Kasumi-1 (cell line): ENCODE results near the gene GPR148.

Experiments used
- DNase-seq, 2 experiments: peaks; one replicate each; lab custom pipeline; 2025; lab: John Stamatoyannopoulos, UW

Gene GPR148

DNA sequence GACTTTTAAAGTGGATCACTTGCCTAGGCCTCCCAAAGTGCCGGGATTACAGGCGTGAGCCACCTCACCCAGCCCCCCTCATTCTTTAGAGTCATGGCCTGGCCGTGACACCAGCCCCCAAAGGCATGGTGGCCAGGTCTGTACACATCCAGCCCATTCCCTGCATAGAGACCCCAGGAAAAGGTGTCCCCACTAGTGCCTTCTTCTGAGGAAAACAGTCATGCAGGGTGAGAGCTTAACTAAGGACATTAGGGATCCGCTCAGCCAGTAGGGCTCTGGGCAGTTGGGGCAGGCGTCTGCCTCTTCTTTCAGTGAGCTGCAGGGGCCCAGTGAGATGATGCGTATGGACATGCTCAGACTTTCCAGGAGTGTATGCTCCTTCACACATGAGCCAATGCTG is 20.8 kb downstream of the GPR148 start:
- no peak for DNase-seq

GRCh38 chr2:130754811-130755210 is 25.9 kb downstream of the GPR148 start:
- DNase-seq = no peak

DNA sequence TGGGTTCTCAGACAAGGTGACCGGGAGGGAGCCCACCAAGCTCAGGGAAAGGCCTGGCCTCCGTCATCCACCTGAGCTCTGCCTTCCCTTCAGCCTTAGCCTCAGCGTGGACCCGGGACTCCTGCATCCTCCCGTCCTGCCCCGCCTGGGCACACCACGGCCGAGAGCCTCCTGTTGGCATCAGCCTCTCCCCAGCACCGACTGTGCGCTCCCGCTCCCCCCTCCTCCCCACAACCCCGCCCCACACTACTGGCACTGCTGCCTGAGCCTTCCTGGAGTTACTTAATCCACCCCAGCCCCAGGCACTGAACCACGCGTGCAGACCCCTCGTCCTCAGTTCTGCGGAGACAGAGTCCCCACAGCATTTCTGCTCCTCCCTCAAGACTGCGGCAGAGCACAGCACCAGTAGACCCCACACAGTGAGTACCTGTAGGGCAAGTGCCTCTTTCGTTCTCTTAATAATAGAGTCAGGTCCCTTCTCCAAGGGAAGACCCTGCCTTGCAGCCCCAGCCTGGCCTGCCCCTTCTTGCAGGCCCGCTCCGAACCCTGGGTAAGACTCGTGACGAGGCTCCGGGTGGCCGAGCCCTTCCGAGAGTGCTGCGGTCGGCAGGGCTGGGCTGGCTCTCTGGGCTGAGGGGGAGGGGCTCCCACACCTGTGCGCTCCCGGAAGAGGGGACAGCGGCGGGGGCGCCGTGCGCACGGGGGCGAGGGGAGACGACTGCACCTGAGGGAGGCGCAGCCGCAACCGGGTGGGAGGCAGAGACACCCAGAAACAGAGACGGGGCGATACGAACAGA is 26.6 kb downstream of the GPR148 start, which contains the start of gene AMER3:
TSS of gene AMER3 (plus strand) at position 285 of the 797 bp plus-strand sequence. CDS start 6,533 bp downstream, outside the sequence.
- no peak for DNase-seq

DNA sequence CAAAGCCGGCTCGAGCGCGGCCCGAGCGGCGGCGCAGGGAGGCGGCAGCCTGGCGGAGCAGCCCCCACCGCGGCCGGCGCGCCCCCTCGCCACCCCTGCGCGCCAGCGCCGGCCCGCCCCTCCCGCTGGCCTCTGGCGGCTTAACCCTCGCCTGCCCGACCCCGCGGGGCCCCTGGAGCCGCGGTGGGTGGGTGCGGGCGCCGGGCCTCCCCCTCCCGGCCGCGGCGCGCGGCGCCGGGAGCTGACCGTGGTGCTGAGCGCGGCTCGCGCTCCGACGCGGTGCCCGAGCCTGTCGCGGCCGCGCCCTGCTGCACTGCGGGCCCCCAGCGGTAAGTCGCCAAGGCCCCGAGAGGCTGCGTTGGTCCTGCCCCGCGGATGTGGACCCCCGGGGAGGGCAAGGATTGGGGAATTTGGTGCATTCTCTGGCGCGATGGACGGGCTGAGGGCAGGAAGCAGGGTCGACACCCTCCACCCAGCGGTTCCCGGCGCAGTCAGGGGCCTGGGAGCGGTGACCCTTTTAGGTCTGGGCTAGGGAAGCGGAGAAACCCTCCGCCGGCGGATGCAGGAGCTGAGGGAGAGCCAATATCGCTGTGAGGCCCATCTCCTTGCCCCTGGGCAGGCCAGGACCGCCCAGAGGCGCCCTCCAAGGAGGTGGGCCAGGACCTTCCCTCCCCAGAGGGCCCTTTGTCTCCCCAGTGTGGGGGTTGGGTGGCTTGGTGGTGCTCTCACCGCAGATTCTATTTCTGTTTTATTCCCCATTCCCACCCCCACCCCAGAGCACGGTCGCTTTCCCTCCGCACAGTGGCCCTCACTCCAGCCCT is 27.4 kb downstream of the GPR148 start:
- DNase-seq = no peak

DNA sequence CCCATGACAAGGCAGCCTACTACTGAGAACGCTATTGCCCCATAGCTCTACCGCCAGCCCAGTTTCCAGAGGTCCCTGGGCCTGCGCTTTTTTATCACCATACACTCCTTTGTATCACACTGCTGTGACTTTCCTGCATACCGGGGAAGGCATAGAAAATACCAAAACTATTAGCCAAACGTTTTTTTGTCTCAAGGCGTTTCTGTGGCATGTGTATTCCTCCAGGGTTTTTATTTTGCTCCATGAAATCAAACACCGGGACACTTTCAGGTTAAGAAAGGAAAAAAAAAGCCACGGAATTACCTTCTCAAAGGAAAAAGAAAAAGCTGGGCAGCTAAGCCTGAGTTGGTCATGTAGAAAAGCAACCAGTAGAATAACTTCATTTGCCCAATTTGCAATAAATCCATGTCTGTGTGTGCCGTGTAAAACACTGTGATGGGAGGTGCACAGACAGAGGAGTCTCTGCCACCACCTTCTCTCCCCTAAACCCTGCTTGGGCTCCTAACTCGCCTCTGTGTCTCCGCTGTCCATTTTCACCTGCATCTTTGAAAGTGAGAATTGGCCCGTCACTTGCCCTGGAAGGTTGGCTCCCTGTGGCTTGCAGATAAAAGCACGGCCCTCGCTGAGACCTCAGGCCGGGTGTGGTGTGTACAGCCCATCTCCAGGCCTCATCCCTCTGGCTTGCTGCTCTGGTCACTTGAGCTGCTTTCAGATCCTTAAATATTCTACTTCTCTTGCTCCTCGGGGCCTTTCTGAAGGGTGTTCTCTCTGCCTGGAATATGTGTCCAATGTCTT is 28.2 kb downstream of the GPR148 start:
- DNase-seq = no peak

GRCh38 chr2:130759906-130760753 is 31.3 kb downstream of the GPR148 start:
- DNase-seq = no peak

GRCh38 chr2:130760754-130761751 is 32.2 kb downstream of the GPR148 start:
- no peak for DNase-seq

- DNase-seq = no peak
These were observed 33.4 kb downstream of the GPR148 start for GRCh38 chr2:130762031-130762909.

- DNase-seq = no peak
These were observed 34.1 kb downstream of the GPR148 start for GRCh38 chr2:130762910-130763385.

GRCh38 chr2:130763405-130763804 is 34.5 kb downstream of the GPR148 start:
- DNase-seq = no peak

- no peak for DNase-seq
These were observed 35.4 kb downstream of the GPR148 start for GRCh38 chr2:130764035-130764820.

- DNase-seq = no peak
These were observed 35.9 kb downstream of the GPR148 start for GRCh38 chr2:130764821-130765115.

DNA sequence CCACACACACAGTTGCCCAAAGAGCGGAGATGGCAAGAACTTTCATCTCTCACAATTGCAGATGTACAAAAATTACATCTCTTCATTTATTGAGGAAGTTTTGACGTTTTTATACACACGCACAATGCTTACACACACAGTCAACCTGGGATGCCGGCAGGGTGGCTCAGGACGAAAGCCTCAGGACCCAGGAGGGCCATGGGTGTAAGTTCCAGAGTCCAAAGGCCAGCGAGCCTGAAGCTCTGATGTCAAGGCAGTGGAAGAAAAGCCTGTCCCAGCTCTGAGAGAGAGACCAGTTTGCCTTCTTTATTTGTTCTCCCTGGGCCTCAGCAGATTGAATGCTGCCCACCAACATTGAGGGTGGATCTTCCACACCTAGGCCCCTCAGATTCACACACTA is 36.6 kb downstream of the GPR148 start:
- no peak for DNase-seq

GRCh38 chr2:130766037-130766436 is 37.2 kb downstream of the GPR148 start:
- DNase-seq = no peak

DNA sequence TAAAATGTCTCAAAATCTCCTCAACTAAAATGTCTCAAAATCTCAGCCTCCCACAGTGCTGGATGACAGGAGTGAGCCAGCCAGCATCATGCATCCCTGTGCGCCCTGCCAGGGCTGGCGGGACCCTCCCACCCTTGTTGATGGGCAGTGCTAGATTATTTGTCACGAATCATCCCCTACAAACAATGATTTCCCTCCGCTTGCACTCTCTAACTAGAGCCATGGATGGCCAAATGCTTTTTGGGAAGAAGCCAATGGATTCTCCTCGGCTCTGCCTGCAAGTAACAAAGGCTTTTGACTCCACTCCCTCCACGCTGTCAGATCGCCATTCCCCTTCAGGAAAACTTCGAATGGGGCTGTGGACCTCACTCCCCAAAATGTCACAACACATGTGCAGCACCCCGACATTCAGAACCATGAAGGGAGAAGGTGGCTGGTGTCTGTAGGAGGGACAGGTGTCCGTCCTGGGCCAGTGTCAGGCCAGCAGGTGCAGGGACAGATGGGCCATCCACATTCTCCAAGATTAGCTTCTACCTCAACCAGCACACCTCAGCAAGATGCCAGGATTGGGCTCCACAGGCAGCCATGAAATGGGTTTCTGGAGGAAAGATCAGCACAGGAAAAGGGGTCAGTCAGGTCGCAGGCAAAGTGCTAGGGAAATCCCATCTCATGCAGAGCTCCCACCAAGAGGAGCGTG is 38.0 kb downstream of the GPR148 start:
- DNase-seq = no peak

GRCh38 chr2:130767408-130767775 is 38.5 kb downstream of the GPR148 start:
- no peak for DNase-seq

GRCh38 chr2:130768191-130768855 is 39.5 kb downstream of the GPR148 start:
- DNase-seq = no peak
